NCI-H128 (cell line): ENCODE measurements around the gene HNMT.
"Not testable (repeated sequence)": the region's sequence is repeated elsewhere in the genome, so short reads cannot be mapped to it uniquely, and the experiment has no call there.

Experiments used
- DNase-seq: peaks from one replicate; lab custom pipeline; 2025; ENCODE audit not compliant: unreplicated experiment; lab: John Stamatoyannopoulos, UW

Gene HNMT

GRCh38 chr2:137964066-137964858, at the start of gene HNMT:
TSS of gene HNMT (plus strand) at chr2:137964473. CDS start at chr2:137964492, 19 bp downstream.
- no peak for DNase-seq

- DNase-seq = no peak
Measured at GRCh38 chr2:137921105-137921880, 43.0 kb upstream of the HNMT start.

GRCh38 chr2:137922171-137922570, 42.1 kb upstream of the HNMT start:
- not testable (repeated sequence) for DNase-seq

- no peak for DNase-seq
Measured at GRCh38 chr2:137924019-137924418, 40.3 kb upstream of the HNMT start.

GRCh38 chr2:137925599-137925998, 38.7 kb upstream of the HNMT start:
- no peak for DNase-seq

GRCh38 chr2:137927846-137928245, 36.4 kb upstream of the HNMT start:
- no peak for DNase-seq

- no peak for DNase-seq
Measured at GRCh38 chr2:137928547-137929518, 35.4 kb upstream of the HNMT start.

GRCh38 chr2:137929519-137929916, 34.8 kb upstream of the HNMT start:
- DNase-seq = no peak

GRCh38 chr2:137930146-137930545, 34.1 kb upstream of the HNMT start:
- DNase-seq = no peak

- DNase-seq = no peak
Measured at GRCh38 chr2:137935591-137935990, 28.7 kb upstream of the HNMT start.

- DNase-seq = no peak
Measured at GRCh38 chr2:137937246-137937645, 27.0 kb upstream of the HNMT start.

- DNase-seq = no peak
Measured at GRCh38 chr2:137937778-137938177, 26.5 kb upstream of the HNMT start.

- no peak for DNase-seq
Measured at GRCh38 chr2:137938204-137938603, 26.1 kb upstream of the HNMT start.

- no peak for DNase-seq
Measured at GRCh38 chr2:137939026-137939425, 25.2 kb upstream of the HNMT start.

- DNase-seq = no peak
Measured at GRCh38 chr2:137940154-137940553, 24.1 kb upstream of the HNMT start.

GRCh38 chr2:137942037-137942832, 22.0 kb upstream of the HNMT start:
- DNase-seq = no peak

- no peak for DNase-seq
Measured at GRCh38 chr2:137942833-137943677, 21.2 kb upstream of the HNMT start.

- DNase-seq = no peak
Measured at GRCh38 chr2:137943678-137944347, 20.5 kb upstream of the HNMT start.

GRCh38 chr2:137944714-137945113, 19.6 kb upstream of the HNMT start:
- no peak for DNase-seq
